Measurements from ENCODE around the gene CHP2.

Gene CHP2

DNA sequence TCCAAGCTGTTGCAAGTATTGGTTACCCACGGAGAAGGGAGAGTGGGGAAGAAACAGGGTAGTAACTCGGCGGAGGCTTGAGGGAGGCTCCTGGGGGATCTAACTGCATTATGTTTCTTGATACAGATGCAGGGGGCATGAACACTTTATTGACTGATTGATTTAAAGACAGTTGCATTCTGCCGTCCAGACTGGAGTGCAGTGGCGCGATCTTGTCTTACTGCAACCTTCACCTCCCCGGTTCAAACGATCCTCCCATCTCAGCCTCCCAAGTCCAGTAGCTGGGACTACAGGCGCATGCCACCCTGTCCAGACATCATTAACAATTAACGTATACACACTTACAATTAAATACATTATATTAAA is 26.7 kb upstream of the CHP2 start (continued):
- TF ChIP-seq, protein P1, sequence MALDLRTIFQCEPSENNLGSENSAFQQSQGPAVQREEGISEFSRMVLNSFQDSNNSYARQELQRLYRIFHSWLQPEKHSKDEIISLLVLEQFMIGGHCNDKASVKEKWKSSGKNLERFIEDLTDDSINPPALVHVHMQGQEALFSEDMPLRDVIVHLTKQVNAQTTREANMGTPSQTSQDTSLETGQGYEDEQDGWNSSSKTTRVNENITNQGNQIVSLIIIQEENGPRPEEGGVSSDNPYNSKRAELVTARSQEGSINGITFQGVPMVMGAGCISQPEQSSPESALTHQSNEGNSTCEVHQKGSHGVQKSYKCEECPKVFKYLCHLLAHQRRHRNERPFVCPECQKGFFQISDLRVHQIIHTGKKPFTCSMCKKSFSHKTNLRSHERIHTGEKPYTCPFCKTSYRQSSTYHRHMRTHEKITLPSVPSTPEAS (tag by site-specific recombination; IDR thresholded peaks at IDR 0.05), result no peak
- TF ChIP-seq RBAK (tag by site-specific recombination; IDR thresholded peaks at IDR 0.05), result no peak
- TF ChIP-seq, protein P2, sequence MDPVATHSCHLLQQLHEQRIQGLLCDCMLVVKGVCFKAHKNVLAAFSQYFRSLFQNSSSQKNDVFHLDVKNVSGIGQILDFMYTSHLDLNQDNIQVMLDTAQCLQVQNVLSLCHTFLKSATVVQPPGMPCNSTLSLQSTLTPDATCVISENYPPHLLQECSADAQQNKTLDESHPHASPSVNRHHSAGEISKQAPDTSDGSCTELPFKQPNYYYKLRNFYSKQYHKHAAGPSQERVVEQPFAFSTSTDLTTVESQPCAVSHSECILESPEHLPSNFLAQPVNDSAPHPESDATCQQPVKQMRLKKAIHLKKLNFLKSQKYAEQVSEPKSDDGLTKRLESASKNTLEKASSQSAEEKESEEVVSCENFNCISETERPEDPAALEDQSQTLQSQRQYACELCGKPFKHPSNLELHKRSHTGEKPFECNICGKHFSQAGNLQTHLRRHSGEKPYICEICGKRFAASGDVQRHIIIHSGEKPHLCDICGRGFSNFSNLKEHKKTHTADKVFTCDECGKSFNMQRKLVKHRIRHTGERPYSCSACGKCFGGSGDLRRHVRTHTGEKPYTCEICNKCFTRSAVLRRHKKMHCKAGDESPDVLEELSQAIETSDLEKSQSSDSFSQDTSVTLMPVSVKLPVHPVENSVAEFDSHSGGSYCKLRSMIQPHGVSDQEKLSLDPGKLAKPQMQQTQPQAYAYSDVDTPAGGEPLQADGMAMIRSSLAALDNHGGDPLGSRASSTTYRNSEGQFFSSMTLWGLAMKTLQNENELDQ (tag by site-specific recombination; IDR thresholded peaks at IDR 0.05; ENCODE audit: low read depth), result no peak
- no peak for TF ChIP-seq ZNF10 (tag by site-specific recombination; IDR thresholded peaks at IDR 0.05)
- TF ChIP-seq ZNF175 (tag by site-specific recombination; IDR thresholded peaks at IDR 0.05), result no peak
- no peak for TF ChIP-seq GLIS2 (tag by site-specific recombination; IDR thresholded peaks at IDR 0.05)
- TF ChIP-seq ZNF658 (tag by site-specific recombination; IDR thresholded peaks at IDR 0.05), result no peak
- TF ChIP-seq ZNF664 (tag by site-specific recombination; IDR thresholded peaks at IDR 0.05), result no peak
- no peak for TF ChIP-seq ZFP3 (tag by site-specific recombination; IDR thresholded peaks at IDR 0.05; ENCODE audit: low read depth)
- no peak for TF ChIP-seq ZNF266 (tag by site-specific recombination; IDR thresholded peaks at IDR 0.05; ENCODE audit: low read depth)

DNA sequence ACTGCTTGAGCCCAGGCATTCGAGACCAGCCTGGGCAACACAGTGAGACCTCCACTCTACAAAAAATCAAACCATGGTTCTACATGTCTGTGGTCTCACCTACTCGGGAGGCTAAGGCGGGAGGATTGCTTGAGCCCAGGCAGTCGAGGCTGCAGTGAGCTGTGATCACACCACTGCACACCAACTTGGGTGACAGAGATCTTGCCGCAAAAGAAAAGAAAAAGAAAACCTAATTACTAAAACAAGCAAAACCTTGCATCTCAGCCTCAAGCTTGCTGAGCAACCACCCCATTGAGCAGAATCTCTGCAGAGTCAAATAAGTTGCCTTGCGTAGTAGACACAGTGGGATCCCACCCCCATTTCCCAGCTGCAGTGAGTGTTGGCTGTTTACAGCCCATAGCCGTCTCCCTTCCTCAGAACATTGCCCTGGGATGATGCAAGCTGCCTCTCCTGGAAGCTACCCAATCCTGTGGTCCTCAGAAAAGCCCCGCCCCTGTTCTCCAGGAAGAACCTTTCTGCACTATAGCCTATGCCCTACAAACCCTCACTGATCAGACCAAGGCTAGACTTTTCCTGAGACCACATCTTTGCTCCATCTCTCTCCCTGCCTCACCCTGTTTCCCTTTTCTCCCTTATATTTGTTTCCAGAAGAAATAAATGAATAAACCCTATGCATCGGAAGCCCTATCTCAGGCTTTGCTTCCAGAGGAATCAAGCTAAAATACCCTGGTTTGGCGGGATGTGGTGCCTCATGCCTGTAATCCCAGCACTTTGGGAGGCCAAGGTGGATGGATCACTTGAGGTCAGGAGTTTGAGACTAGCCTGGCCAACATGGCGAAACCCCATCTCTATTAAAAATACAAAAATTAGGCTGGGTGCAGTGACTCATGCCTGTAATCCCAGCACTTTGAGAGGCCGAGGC is 25.1 kb upstream of the CHP2 start:
- ChIA-PET CTCF (interaction anchor here (0.6 to 1.1 kb wide), 7 partner anchors 39 to 665 kb away, joined by 3 to 4 read pairs (median 4); no protein-coding TSS in a partner anchor), POLR2A (no interaction called here)
- H3K4me3 ChIP-seq (ENCODE audit: low read depth, low read length), result no peak overlapping the region
- no peak overlapping the region for H3K27ac ChIP-seq (ENCODE audit: extremely low read depth, low read depth, low read length)
- H3K4me1 ChIP-seq (ENCODE audit: control insufficient read depth, insufficient read depth, low read length), result no peaks in the 10 kb centered on the region
- no peaks in the 10 kb centered on the region for H3K9me3 ChIP-seq (ENCODE audit: control insufficient read depth, insufficient read depth, low read depth, low read length)
- H3K36me3 ChIP-seq (ENCODE audit: control insufficient read depth in 2 of 2, insufficient read depth in 1 of 2, low read length in 2 of 2), result no peaks in the 10 kb centered on the region
- TF ChIP-seq ZNF561 (tag by site-specific recombination; IDR thresholded peaks at IDR 0.05; ENCODE audit: borderline replicate concordance), result peak; percentile 42; the same call in 1 of the 2 replicates
- no peak for TF ChIP-seq ZNF785 (tag by site-specific recombination; IDR thresholded peaks at IDR 0.05)
- TF ChIP-seq ZNF610 (tag by site-specific recombination; IDR thresholded peaks at IDR 0.05; ENCODE audit: borderline replicate concordance), result no peak
- TF ChIP-seq ZNF600 (tag by site-specific recombination; IDR thresholded peaks at IDR 0.05), result no peak
- TF ChIP-seq, protein P3, sequence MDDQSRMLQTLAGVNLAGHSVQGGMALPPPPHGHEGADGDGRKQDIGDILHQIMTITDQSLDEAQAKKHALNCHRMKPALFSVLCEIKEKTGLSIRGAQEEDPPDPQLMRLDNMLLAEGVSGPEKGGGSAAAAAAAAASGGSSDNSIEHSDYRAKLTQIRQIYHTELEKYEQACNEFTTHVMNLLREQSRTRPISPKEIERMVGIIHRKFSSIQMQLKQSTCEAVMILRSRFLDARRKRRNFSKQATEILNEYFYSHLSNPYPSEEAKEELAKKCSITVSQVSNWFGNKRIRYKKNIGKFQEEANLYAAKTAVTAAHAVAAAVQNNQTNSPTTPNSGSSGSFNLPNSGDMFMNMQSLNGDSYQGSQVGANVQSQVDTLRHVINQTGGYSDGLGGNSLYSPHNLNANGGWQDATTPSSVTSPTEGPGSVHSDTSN (CRISPR knock-in tag; IDR thresholded peaks at IDR 0.05), result no peak
- TF ChIP-seq ZNF843 (tag by site-specific recombination; IDR thresholded peaks at IDR 0.05), result no peak
- TF ChIP-seq, protein P4, sequence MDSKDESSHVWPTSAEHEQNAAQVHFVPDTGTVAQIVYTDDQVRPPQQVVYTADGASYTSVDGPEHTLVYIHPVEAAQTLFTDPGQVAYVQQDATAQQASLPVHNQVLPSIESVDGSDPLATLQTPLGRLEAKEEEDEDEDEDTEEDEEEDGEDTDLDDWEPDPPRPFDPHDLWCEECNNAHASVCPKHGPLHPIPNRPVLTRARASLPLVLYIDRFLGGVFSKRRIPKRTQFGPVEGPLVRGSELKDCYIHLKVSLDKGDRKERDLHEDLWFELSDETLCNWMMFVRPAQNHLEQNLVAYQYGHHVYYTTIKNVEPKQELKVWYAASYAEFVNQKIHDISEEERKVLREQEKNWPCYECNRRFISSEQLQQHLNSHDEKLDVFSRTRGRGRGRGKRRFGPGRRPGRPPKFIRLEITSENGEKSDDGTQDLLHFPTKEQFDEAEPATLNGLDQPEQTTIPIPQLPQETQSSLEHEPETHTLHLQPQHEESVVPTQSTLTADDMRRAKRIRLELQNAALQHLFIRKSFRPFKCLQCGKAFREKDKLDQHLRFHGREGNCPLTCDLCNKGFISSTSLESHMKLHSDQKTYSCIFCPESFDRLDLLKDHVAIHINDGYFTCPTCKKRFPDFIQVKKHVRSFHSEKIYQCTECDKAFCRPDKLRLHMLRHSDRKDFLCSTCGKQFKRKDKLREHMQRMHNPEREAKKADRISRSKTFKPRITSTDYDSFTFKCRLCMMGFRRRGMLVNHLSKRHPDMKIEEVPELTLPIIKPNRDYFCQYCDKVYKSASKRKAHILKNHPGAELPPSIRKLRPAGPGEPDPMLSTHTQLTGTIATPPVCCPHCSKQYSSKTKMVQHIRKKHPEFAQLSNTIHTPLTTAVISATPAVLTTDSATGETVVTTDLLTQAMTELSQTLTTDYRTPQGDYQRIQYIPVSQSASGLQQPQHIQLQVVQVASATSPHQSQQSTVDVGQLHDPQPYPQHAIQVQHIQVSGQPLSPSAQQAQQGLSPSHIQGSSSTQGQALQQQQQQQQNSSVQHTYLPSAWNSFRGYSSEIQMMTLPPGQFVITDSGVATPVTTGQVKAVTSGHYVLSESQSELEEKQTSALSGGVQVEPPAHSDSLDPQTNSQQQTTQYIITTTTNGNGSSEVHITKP (tag by site-specific recombination; IDR thresholded peaks at IDR 0.05), result peak; percentile 99
- no peak for TF ChIP-seq ZNF707 (tag by site-specific recombination; IDR thresholded peaks at IDR 0.05)
- TF ChIP-seq SP3 (tag by site-specific recombination; IDR thresholded peaks at IDR 0.05), result 0 out of 2 replicates have a peak, but pooled peaks have one; percentile 32
- no peak for TF ChIP-seq ZNF624 (tag by site-specific recombination; IDR thresholded peaks at IDR 0.05)
- TF ChIP-seq ZNF394 (tag by site-specific recombination; IDR thresholded peaks at IDR 0.05; ENCODE audit: borderline replicate concordance), result no peak
- TF ChIP-seq, protein P5, sequence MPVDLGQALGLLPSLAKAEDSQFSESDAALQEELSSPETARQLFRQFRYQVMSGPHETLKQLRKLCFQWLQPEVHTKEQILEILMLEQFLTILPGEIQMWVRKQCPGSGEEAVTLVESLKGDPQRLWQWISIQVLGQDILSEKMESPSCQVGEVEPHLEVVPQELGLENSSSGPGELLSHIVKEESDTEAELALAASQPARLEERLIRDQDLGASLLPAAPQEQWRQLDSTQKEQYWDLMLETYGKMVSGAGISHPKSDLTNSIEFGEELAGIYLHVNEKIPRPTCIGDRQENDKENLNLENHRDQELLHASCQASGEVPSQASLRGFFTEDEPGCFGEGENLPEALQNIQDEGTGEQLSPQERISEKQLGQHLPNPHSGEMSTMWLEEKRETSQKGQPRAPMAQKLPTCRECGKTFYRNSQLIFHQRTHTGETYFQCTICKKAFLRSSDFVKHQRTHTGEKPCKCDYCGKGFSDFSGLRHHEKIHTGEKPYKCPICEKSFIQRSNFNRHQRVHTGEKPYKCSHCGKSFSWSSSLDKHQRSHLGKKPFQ (tag by site-specific recombination; IDR thresholded peaks at IDR 0.05), result peak; percentile 83
- TF ChIP-seq ZNF529 (tag by site-specific recombination; IDR thresholded peaks at IDR 0.05; ENCODE audit: insufficient replicate concordance), result no peak
- TF ChIP-seq ZNF221 (tag by site-specific recombination; IDR thresholded peaks at IDR 0.05; ENCODE audit: borderline replicate concordance), result no peak
- TF ChIP-seq WT1 (tag by site-specific recombination; IDR thresholded peaks at IDR 0.05), result no peak
- no peak for TF ChIP-seq REPIN1 (tag by site-specific recombination; IDR thresholded peaks at IDR 0.05; ENCODE audit: low read depth)

All from HEK293 (cell line).